AG04450 (cell line): ENCODE data around the gene COQ9. TPM values are rescaled to one million over a fixed set of nuclear protein-coding genes. Genes with fewer than 3 reads are reported as not detected.

Source experiments
- CTCF ChIA-PET: fragments of 300-600, 350-600 bp; formaldehyde crosslinking; extraction: SDS; loops from one replicate; lab custom pipeline; 2022; ENCODE audit warnings: antibody characterized with exemption, inconsistent platforms; lab: Charles Lee
- POLR2A ChIA-PET: fragments of 350-600 bp; formaldehyde crosslinking; extraction: SDS; loops from one replicate; lab custom pipeline; 2021; ENCODE audit warnings: antibody characterized with exemption, inconsistent platforms; lab: Yijun Ruan, JAX
- DNase-seq: peaks from one replicate; pipeline ENCODE4 v3.0.0-alpha.2; 2011; ENCODE audit warnings: low read depth, low spot score
- H3K27ac ChIP-seq: one replicate; pipeline ENCODE4 v1.5.1; 2012; ENCODE audit warnings: low read depth, low read length, control low read depth
- H3K27me3 ChIP-seq: one replicate; pipeline ENCODE4 v1.6.0; 2012; ENCODE audit warnings: low read length; ENCODE audit not compliant: control insufficient read depth, insufficient read depth
- H3K4me3 ChIP-seq: 2 replicates; pipeline ENCODE4 v1.5.1; 2011; ENCODE audit warnings: mild to moderate bottlenecking, low read depth, low read length, control low read depth
- H3K9me3 ChIP-seq: 2 replicates; pipeline ENCODE4 v1.5.1; 2012; ENCODE audit warnings: low read length; ENCODE audit not compliant: control insufficient read depth, insufficient read depth
- CTCF ChIP-seq: IDR thresholded peaks from 2 replicates; pipeline ENCODE4 v1.5.1; 2011; ENCODE audit warnings: low read depth, low read length, control low read depth, inconsistent platforms
- polyA plus RNA-seq: library from polyadenylated mRNA; depleted of rRNA; stranded (reverse); fragments of >200 nt; gene quantifications from 2 replicates; pipeline ENCODE4 v1.2.3, GENCODE V29; 2011

The COQ9 gene
- polyA plus RNA-seq, 1 experiment: 59.0 TPM

- CTCF ChIA-PET: interaction anchor here (1.5 kb wide), 1 partner anchor 13 kb away, joined by 13 read pairs; no protein-coding TSS in a partner anchor
- DNase-seq: no peak
- H3K27me3 ChIP-seq: peaks cover 48% of the 10 kb centered on the region
Measured at GRCh38 chr16:57405097-57405496, 42.2 kb upstream of the COQ9 start.

GRCh38 chr16:57406881-57407280 lies 40.4 kb upstream of the COQ9 start:
- H3K4me3 ChIP-seq: no peak overlapping the region
- ChIA-PET CTCF (no interaction called here), POLR2A (no interaction called here)
- H3K27ac ChIP-seq: no peak overlapping the region
- no peaks in the 10 kb centered on the region; the same call in 1 of the 2 replicates for H3K9me3 ChIP-seq
- DNase-seq: no peak
- H3K27me3 ChIP-seq: peaks cover 57% of the 10 kb centered on the region
- no peak for TF ChIP-seq CTCF

More at GRCh38 chr16:57405097-57405496, 42.2 kb upstream of the COQ9 start:
- no peak overlapping the region for H3K27ac ChIP-seq
- POLR2A ChIA-PET: no interaction called here
- TF ChIP-seq CTCF: no peak
- H3K4me3 ChIP-seq: no peak overlapping the region
- H3K9me3 ChIP-seq: no peaks in the 10 kb centered on the region

GRCh38 chr16:57407521-57408353 lies 39.5 kb upstream of the COQ9 start:
- no peak for DNase-seq
- Histone ChIP-seq H3K4me3 (no peak overlapping the region), H3K9me3 (no peaks in the 10 kb centered on the region; the same call in 1 of the 2 replicates), H3K27me3 (peaks cover 52% of the 10 kb centered on the region), H3K27ac (no peak overlapping the region)
- POLR2A ChIA-PET: no interaction called here
- no peak for TF ChIP-seq CTCF
- CTCF ChIA-PET: no interaction called here

GRCh38 chr16:57409065-57409464 lies 38.2 kb upstream of the COQ9 start:
- no peak for TF ChIP-seq CTCF
- POLR2A ChIA-PET: no interaction called here
- CTCF ChIA-PET: no interaction called here
- Histone ChIP-seq H3K4me3 (no peak overlapping the region), H3K27me3 (peaks cover 53% of the 10 kb centered on the region), H3K9me3 (no peaks in the 10 kb centered on the region; the same call in 1 of the 2 replicates), H3K27ac (no peak overlapping the region)
- DNase-seq: no peak

GRCh38 chr16:57409870-57410587 lies 37.2 kb upstream of the COQ9 start:
- Histone ChIP-seq H3K9me3 (no peaks in the 10 kb centered on the region; the same call in 1 of the 2 replicates), H3K27me3 (peaks cover 44% of the 10 kb centered on the region), H3K27ac (no peak overlapping the region), H3K4me3 (no peak overlapping the region)
- POLR2A ChIA-PET: no interaction called here
- DNase-seq: no peak
- no peak for TF ChIP-seq CTCF
- CTCF ChIA-PET: no interaction called here
